GM23248 (cell line): ENCODE results near the gene RIPPLY2.

Source experiments
- EZH2 ChIP-seq: fragments of 200-600 bp; sonication (generic); IDR thresholded peaks from 2 replicates; pipeline ENCODE4 v1.6.1; 2018; ENCODE audit warnings: antibody characterized with exemption, mild to moderate bottlenecking; ENCODE audit not compliant: insufficient read depth, poor library complexity, severe bottlenecking
- EZH2phosphoT487 ChIP-seq: fragments of 200-600 bp; sonication (generic); IDR thresholded peaks from 2 replicates; pipeline ENCODE4 v1.6.1; 2018; ENCODE audit warnings: antibody characterized with exemption, moderate library complexity, mild to moderate bottlenecking, low read depth; ENCODE audit not compliant: insufficient read depth

GRCh38 chr6:83849610-83850009 lies 3.5 kb upstream of the RIPPLY2 start:
- no peak for TF ChIP-seq EZH2
- no peak for TF ChIP-seq EZH2phosphoT487
